ENCODE results near the gene LANCL3.

- TF ChIP-seq, protein P1, sequence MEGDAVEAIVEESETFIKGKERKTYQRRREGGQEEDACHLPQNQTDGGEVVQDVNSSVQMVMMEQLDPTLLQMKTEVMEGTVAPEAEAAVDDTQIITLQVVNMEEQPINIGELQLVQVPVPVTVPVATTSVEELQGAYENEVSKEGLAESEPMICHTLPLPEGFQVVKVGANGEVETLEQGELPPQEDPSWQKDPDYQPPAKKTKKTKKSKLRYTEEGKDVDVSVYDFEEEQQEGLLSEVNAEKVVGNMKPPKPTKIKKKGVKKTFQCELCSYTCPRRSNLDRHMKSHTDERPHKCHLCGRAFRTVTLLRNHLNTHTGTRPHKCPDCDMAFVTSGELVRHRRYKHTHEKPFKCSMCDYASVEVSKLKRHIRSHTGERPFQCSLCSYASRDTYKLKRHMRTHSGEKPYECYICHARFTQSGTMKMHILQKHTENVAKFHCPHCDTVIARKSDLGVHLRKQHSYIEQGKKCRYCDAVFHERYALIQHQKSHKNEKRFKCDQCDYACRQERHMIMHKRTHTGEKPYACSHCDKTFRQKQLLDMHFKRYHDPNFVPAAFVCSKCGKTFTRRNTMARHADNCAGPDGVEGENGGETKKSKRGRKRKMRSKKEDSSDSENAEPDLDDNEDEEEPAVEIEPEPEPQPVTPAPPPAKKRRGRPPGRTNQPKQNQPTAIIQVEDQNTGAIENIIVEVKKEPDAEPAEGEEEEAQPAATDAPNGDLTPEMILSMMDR (IDR thresholded peaks at IDR 0.05) = no peak
- TF ChIP-seq POLR2A (IDR thresholded peaks at IDR 0.05) = no peak
Observed at GRCh38 chrX:37613933-37614332, 42.5 kb downstream of the LANCL3 start.
